GDM1 (cell line): ENCODE results near the gene RHOT2.

ENCODE experiments used
- DNase-seq: peaks from one replicate; lab custom pipeline; 2025; lab: John Stamatoyannopoulos, UW

The RHOT2 gene

DNA sequence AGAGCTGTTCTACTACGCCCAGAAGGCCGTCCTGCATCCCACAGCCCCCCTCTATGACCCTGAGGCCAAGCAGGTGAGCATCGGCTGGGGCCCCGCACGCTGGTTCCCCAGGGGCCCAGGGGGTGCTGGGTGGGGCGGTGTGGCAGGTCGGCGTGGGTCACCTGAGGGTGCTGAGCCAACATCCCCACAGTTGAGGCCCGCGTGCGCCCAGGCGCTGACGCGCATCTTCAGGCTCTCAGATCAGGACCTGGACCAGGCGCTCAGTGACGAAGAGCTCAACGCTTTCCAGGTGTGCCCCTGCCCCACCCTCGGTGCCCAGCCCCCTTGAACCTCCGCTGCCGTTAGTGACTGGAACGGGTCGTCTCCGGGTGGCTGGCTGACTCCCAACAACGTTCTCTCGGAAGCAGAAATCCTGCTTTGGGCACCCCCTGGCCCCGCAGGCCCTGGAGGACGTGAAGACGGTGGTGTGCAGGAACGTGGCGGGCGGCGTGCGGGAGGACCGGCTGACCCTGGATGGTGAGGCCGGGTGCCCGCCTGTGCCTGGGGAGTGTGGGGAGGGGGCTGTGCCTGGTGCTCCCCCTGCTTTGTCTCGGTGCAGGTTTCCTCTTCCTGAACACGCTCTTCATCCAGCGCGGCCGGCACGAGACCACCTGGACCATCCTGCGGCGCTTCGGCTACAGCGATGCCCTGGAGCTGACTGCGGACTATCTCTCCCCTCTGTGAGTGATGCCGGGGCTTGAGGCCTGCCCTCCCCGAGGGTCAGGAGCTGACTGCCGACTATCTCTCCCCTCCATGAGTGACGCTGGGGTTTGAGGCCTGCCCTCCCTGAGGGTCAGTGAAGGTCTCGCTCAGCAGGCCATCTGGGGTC, 2.8 kb downstream of the RHOT2 start:
- DNase-seq, result no peak

DNA sequence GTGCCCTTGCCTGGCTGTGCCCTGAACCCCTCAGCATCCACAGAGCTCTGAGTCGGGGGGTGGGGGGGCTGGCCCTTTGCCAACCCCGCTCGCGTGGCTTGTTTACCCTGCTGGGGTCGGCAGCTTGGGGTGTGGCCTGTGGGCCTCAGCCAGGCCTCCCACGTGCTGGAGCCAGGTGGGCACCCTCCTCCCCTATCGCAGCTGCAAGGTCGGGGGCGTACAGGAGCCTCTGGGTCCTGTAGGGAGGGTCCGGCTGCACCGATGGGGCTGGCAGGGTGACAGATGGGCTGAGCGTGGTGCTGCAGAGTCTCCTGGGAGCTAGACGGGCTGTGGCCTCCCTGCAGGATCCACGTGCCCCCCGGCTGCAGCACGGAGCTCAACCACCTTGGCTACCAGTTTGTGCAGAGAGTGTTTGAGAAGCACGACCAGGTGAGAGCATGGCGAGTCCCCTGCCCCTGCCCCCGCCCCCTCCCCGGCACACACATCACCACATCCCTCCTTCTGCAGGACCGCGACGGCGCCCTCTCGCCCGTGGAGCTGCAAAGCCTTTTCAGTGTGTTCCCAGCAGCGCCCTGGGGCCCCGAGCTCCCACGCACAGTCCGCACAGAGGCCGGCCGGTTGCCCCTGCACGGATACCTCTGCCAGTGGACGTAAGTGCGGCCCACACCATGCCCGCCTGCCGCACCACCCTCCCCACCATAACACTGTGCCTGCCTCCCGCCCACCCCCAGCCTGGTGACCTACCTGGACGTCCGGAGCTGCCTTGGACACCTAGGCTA, 3.6 kb downstream of the RHOT2 start:
- no peak for DNase-seq

DNA sequence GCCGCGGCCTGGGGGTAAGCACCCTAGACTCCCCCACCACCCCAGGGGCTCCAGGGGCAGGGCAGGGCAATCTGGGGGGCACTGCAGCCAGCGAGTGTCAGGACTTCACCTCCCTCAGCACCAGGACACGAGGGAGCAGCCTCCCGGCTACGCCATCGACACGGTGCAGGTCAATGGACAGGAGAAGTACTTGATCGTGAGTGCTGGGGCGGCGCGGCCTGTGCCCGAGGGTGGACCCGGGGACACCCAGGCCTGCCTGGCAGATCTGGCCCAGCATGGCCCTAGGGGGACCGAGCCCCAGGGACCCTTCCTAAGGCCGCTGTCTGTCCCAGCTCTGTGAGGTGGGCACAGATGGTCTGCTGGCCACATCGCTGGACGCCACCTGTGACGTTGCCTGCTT, 4.4 kb downstream of the RHOT2 start:
- DNase-seq, result no peak

DNA sequence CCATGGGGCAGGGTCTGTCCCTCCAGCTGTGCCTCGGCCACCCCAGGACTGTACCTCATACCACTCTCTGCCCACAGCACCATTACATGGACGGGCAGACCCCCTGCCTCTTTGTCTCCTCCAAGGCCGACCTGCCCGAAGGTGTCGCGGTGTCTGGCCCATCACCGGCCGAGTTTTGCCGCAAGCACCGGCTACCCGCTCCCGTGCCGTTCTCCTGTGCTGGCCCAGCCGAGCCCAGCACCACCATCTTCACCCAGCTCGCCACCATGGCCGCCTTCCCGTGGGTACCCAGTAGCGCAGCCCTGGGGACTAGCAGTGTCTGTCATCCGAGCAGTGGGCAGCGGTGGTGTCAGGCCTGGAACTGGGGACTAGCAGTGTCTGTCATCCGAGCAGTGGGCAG, 4.9 kb downstream of the RHOT2 start:
- DNase-seq, result no peak

DNA sequence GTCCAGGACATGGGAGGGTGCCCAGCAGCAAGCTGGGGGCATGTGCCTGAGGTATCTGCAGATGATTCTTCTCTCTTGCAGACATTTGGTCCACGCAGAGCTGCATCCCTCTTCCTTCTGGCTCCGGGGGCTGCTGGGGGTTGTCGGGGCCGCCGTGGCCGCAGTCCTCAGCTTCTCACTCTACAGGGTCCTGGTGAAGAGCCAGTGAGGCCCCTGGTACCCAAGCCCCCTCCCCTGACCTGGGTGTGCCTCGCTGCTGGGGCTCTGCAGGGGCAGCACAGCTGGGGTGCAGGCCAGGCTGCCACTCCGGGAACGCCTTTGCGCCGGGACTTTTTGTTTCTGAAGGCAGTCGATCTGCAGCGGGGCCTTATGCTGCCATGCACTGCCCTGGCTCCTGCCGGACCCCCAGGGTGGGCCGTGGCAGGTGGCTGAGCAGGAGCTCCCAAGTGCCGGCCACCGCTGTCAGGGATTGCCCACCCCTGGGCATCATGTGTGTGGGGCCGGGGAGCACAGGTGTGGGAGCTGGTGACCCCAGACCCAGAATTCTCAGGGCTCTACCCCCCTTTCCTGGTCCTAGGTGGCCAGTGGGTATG, 5.6 kb downstream of the RHOT2 start:
- no peak for DNase-seq

DNA sequence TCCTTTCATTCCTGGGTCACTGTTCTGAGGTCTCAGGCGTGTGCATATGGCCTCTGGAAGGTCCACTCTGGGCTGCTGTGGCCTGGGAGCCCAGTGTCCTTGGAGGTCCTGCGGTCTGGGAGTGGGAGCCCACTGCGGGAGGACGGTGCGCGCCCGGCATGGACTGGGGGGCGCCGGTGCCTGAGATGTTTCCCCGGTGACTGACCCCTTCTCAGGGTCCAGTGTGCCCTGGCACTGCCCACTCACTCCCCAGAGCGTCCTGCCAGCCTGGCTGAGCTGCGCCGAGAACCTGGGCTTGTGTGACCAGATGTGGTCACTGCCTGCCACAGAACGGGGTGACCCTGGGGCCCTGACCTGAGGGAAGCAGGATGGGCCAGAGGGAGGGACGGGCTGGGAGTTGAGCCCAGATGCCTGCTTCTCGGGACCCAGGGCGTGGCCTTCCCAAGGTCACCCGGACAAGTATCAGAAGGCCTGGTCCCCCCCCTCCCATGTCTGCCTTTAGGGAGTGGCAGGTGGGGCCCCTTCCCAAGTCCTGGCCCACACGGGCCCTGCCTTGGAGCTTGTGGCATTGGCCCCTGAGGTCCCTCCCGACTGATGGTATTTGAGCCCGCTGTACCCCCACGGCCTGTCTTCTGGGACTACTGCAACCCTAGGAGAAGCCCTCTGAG, 6.4 kb downstream of the RHOT2 start:
- DNase-seq, result no peak

DNA sequence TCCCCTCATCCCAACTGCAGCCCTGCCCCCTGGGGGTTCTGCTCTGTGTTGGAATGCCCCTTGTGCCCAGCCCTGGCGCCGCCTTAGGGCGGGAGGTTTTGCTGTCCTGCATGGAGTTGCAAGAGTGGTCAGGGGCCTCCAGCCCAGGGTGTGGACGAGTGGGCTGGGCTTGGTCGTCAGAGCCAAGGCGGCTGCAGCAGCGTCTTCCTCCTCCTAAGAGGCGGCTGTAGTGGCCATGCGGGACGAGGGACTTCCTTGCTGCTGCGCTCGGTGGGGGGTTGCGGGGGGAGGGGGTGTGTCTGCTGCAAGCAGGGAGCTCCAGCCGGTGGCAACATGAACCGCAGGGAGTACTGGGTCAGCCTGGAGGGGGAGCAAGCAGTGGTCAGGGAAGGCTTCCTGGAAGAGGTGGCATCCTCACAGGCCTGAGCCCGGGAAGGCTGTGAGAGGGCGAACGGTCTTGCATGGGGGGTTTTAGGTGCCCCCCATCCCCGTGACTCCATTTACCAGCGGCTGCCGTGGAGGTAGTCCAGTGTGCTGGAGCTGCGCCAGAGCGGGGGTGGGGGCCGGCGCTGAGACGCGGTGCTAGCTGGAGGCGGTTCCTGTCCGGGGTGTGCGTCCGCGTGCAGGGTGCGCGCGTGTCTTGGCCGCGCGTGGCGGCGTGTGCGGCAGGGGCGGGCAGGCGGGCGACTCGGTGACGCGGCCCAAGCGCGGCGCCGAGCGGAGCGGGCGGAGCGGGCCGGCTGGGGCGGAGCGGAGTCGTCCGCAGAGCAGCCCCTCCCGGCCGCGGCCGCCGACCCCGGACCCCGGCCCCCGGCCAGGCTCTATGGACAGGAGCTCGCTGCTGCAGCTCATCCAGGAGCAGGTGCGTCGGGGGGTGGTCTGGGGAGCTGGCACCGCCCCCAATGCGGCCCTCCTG, 7.3 kb downstream of the RHOT2 start, which contains the start of gene RHBDL1:
Gene RHBDL1, plus strand, starts transcription at position 704 of the 916 bp plus-strand sequence. Its CDS starts 120 bp downstream, at position 824.
- DNase-seq, result no peak

DNA sequence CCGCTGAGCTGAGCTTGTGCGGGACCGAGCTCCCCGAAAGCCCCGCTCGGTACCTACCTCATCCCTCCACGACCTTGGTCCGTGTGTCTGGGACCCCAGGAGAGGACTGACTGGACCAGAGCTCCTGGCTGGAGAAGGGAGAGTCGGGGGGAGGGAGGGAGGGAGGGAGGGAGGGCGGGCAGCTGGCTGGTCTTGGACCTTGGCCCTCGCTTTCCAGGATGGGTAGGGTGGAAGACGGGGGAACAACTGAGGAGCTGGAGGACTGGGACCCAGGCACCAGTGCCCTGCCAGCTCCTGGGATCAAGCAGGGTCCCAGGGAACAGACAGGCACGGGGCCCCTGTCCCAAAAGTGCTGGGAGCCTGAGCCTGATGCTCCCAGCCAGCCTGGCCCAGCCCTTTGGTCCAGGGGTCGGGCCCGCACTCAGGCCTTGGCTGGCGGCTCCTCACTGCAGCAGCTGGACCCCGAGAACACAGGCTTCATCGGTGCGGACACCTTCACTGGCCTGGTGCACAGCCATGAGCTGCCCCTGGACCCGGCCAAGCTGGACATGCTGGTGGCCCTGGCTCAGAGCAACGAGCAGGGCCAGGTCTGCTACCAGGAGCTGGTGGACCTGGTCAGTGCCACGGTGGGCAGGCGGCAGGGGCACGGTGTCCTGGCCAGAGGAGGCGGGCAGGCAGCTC, 8.1 kb downstream of the RHOT2 start:
- no peak for DNase-seq

DNA sequence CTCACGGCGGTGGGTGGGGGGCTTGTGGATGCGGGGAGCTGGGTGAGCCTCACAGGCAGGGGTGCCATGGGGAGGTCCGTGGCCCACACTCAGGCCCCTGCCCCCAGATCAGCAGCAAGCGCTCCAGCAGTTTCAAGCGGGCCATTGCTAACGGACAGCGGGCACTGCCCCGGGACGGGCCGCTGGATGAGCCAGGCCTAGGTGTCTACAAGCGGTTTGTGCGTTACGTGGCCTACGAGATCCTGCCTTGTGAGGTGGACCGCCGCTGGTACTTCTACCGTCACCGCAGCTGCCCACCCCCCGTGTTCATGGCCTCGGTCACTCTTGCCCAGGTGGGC, 8.6 kb downstream of the RHOT2 start:
- no peak for DNase-seq

DNA sequence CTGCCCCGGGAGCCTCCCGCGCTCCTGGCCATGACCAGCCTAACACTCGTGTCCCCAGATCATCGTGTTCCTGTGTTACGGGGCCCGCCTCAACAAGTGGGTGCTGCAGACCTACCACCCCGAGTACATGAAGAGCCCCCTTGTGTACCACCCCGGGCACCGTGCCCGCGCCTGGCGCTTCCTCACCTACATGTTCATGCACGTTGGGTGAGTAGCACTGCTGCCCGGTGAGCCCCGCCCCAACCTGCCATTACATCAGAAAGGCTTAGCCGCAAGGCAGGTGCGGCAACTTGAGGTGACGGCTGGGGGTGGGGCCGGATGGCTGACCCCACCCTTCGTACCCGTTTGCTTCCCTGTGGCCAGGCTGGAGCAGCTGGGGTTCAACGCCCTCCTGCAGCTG, 9.0 kb downstream of the RHOT2 start:
- no peak for DNase-seq

DNA sequence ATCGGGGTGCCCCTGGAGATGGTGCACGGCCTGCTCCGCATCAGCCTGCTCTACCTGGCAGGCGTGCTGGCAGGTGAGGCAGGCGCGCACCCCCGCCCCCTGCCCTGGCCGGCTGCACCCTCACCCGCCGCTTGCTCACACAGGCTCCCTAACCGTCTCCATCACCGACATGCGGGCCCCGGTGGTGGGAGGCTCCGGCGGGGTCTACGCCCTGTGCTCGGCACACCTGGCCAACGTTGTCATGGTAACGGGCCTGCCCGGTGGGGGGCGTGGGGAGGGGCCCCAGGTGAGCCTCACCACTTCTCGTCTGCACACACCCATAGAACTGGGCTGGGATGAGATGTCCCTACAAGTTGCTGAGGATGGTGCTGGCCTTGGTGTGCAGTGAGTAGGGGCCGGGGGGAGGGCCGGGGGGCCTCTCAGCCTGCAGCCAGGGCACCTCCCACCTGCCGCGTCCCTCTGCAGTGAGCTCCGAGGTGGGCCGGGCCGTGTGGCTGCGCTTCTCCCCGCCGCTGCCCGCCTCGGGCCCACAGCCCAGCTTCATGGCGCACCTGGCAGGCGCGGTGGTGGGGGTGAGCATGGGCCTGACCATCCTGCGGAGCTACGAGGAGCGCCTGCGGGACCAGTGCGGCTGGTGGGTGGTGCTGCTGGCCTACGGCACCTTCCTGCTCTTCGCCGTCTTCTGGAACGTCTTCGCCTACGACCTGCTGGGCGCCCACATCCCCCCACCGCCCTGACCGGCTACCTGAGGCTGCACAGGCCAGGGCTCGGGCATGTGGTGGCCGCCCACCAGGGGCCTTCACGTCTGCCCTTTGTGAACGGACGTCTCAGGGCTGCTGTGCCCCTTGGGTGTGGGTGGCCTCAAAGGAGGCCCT, 9.6 kb downstream of the RHOT2 start:
- DNase-seq, result no peak

DNA sequence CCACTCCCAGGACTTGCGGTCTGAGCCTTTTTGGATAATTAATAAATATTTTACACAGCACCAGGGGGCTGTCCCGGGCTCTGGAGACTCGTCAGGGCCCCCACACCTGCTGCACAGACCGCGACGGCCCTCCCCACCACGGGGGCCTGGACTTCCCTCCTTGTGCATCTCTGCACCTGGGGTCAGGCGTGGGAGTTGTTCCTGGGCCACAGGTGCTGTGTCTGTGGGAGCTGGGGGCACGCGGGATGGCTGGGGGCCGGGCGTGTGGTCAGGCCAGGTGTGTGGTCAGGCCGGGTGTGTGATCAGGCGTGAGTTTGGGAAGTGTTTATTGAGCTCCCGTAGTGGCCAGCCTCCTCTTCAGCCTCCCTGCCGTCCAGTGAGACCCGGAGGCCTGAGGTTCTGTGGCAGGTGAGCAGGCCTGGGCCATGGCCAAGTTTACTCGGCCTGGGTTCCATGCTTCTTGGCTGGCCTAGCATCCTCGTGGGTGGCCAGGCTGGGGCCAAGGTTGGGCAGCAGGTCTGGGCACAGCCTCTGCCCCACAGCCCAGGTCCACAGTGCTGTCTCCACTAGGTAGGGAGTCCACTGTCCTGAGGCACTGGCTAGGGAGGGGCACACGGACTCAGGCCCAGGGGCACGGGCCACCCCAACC, 10.4 kb downstream of the RHOT2 start:
- no peak for DNase-seq

DNA sequence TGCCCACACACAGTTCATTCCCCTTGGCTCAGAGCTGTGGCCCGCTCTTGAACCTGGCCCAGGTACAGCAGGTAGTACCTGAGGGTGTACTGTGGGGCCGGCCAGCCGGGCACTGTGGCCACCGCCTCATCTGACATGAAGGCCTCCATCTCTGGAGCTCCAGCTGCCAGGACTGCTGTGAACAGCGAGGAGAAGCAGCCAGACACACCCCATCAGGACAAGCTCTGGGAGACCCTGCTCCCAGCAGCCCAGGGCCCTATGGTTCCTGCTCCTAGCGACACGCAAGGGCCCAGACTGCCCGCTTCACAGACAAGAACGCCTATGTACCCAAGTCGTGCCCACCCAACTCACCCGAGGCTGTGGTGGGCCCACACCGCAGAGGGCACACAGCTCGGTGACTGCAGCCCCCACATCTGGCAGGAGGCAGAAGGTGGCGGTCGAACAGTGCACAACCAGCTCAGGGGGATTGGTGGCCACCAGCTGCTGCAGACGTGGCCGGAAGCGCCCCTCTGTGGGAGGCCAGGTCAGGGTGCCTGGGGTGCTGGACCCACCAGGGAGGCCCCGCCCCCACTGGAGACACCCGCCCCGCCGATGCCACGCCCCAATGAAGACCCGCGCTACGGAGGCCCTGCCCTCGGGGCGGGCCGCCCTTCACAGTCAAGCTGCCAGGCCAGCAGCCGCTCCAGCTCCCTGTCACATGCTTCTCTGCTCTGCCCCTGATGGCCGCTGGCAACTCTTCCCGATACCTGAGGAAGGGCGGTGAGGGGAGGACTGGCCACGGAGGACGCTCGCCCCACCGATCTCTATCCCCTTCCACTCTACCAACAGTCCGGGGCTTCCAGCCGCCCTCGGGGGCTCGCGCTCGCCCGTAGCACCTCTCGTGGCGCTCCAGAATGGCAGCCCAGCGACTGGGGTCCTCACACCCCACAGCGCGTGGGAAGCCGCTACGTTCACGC, 11.2 kb downstream of the RHOT2 start:
- DNase-seq, result peak; percentile 45

DNA sequence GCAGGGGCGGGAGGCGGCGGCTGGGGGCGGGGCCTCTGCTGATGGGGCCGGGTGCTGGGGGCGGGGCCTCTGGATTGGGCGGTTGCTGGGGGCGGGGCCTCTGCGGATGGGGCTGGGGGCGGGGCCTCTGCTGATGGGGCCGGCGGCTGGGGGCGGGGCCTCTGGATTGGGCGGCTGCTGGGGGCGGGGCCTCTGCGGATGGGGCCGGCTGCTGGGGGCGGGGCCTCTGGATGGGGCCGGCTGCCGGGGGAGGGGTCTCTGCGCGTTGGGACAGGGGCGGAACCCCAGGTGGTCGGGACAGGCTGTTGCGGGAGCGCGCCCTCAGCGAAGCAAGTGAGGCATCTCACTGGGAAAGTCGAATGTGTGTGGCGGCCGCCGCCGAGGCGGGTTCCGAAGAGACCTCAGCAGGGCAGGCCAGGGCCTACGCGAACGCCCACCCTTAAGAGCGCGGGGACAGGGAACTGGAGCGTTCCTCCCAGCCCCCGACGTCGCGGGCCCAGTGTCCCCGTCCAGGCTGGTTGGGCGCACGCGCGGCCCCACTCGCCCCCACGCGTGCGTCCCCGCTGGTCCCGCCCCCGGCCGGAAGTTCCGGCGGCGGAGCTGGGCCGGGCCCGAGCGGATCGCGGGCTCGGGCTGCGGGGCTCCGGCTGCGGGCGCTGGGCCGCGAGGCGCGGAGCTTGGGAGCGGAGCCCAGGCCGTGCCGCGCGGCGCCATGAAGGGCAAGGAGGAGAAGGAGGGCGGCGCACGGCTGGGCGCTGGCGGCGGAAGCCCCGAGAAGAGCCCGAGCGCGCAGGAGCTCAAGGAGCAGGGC, 12.1 kb downstream of the RHOT2 start, which contains the start of gene STUB1:
Gene STUB1, plus strand, starts transcription at position 597 of the 811 bp plus-strand sequence. Its CDS starts 116 bp downstream, at position 713.
- DNase-seq, result peak; percentile 80

DNA sequence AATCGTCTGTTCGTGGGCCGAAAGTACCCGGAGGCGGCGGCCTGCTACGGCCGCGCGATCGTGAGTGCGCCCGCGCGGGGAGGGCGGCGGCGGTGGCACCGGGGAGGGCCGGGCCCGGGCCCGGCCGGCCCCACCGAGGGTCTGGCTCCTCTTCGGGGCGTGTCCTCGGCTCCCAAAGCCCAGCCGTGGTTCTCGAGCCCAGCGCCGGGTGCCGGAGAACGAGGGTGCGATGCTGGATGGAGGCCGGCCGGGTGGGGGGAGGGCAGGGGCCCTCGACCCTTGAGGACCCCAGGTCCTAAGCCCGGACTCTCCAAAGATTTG, 12.7 kb downstream of the RHOT2 start:
- DNase-seq, result no peak

DNA sequence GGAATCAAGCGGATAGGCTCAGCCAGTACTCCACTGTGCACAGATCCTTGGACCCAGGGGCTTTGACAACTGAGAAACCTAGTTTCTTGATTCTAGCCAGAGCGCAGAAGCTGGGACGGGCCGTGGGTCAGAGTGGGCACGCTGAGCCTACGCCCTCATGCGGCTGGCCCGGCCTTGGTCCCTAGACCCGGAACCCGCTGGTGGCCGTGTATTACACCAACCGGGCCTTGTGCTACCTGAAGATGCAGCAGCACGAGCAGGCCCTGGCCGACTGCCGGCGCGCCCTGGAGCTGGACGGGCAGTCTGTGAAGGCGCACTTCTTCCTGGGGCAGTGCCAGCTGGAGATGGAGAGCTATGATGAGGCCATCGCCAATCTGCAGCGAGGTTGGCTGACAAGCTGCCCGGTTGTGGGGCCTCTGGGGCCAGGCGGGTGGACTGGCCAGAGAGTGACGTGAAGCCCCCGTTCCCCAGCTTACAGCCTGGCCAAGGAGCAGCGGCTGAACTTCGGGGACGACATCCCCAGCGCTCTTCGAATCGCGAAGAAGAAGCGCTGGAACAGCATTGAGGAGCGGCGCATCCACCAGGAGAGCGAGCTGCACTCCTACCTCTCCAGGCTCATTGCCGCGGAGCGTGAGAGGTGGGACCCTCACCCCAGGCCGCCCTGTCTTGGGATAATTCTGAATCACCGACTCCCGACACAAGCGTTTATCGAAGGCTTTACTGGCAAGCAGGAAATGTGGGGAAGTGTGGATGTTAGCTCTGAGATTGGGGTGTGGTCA, 13.2 kb downstream of the RHOT2 start:
- DNase-seq, result no peak
